H1 (cell line): ENCODE data around the gene SLC7A5. TPM values are rescaled to one million over a fixed set of nuclear protein-coding genes. Genes with fewer than 3 reads are reported as not detected.

Source experiments
- CTCF ChIA-PET: fragments of 300-600 bp; sonication (Branson Sonifier 250); formaldehyde crosslinking; loops from one replicate; lab custom pipeline; 2021; ENCODE audit not compliant: partially characterized antibody; lab: Charles Lee
- POLR2A ChIA-PET: fragments of 300-600 bp; sonication (Branson Sonifier 250); formaldehyde crosslinking; loops from one replicate; lab custom pipeline; 2021; ENCODE audit warnings: inconsistent platforms; ENCODE audit not compliant: partially characterized antibody; lab: Charles Lee
- DNase-seq, 2 experiments: peaks; one replicate each; pipeline versions ENCODE4 v3.0.0 to v3.0.0-alpha.2; 2010 to 2022; ENCODE audit warnings: low spot score in 2 of 2, low read depth in 1 of 2, mixed read lengths in 1 of 2
- FAIRE-seq: peaks from 2 replicates; lab custom pipeline; 2011; peaks lifted over from hg19 to GRCh38; lab: Jason Lieb, UNC
- H2AFZ ChIP-seq: 2 replicates; pipeline ENCODE4 v1.8.1; 2012; ENCODE audit warnings: low read length, inconsistent platforms
- H2AK5ac ChIP-seq: 2 replicates; pipeline ENCODE4 v1.6.1; 2013; ENCODE audit warnings: low read depth, low read length
- H2BK120ac ChIP-seq: replicated peaks from 2 replicates; pipeline ENCODE3; 2013; ENCODE audit warnings: low read depth, low read length, inconsistent platforms
- H2BK12ac ChIP-seq: 2 replicates; pipeline ENCODE4 v1.6.1; 2013; ENCODE audit warnings: low read depth, low read length
- H2BK15ac ChIP-seq: 2 replicates; pipeline ENCODE4 v1.6.1; 2013; ENCODE audit warnings: low read length
- H2BK20ac ChIP-seq: 2 replicates; pipeline ENCODE4 v1.6.1; 2013; ENCODE audit warnings: low read length
- H2BK5ac ChIP-seq: 2 replicates; pipeline ENCODE4 v1.6.1; 2013; ENCODE audit warnings: low read depth, low read length
- H3K14ac ChIP-seq: 2 replicates; pipeline ENCODE4 v1.6.1; 2013; ENCODE audit warnings: inconsistent platforms; ENCODE audit not compliant: insufficient read length
- H3K18ac ChIP-seq: 2 replicates; pipeline ENCODE4 v1.6.1; 2013; ENCODE audit warnings: low read length; ENCODE audit errors: extremely low read depth
- H3K23ac ChIP-seq: 2 replicates; pipeline ENCODE4 v1.6.1; 2013; ENCODE audit warnings: inconsistent platforms; ENCODE audit not compliant: insufficient read length
- H3K23me2 ChIP-seq: 2 replicates; pipeline ENCODE4 v1.6.1; 2013; ENCODE audit warnings: low read depth, low read length
- H3K27ac ChIP-seq: 2 replicates; pipeline ENCODE4 v1.6.1; 2011; ENCODE audit warnings: low read depth, low read length, inconsistent platforms
- H3K27me3 ChIP-seq, 4 experiments: replicated peaks in 1 of 4; 1 replicate in 1 of 4; 2 replicates in 3 of 4; pipeline versions ENCODE4 v1.6.1 to v1.8.1; 2011 to 2013; ENCODE audit warnings: low read length in 3 of 4, mild to moderate bottlenecking in 3 of 4, inconsistent platforms in 2 of 4, mixed read lengths in 2 of 4, moderate library complexity in 1 of 4; ENCODE audit not compliant: control insufficient read depth in 3 of 4, insufficient read depth in 3 of 4; ENCODE audit errors: extremely low read depth in 1 of 4
- H3K36me3 ChIP-seq, 4 experiments: 2 replicates each; pipeline versions ENCODE4 v1.6.1 to v1.8.1; 2011 to 2013; ENCODE audit warnings: mild to moderate bottlenecking in 4 of 4, low read length in 3 of 4, moderate library complexity in 2 of 4, control low read depth in 1 of 4, inconsistent platforms in 1 of 4; ENCODE audit not compliant: insufficient read depth in 4 of 4, control insufficient read depth in 2 of 4
- H3K4ac ChIP-seq: replicated peaks from 2 replicates; pipeline ENCODE3; 2013; ENCODE audit warnings: low read length, low read depth, mixed read lengths, inconsistent platforms; ENCODE audit not compliant: insufficient read length
- H3K4me1 ChIP-seq, 4 experiments: replicated peaks in 1 of 4; 1 replicate in 1 of 4; 2 replicates in 3 of 4; pipeline versions ENCODE4 v1.6.1 to v1.8.1; 2011 to 2013; ENCODE audit warnings: low read length in 3 of 4, inconsistent platforms in 2 of 4, mixed read lengths in 1 of 4; ENCODE audit not compliant: insufficient read depth in 4 of 4, control insufficient read depth in 3 of 4
- H3K4me2 ChIP-seq, 2 experiments: 2 replicates each; pipeline versions ENCODE4 v1.6.1 to v1.8.1; 2011 to 2013; ENCODE audit warnings: low read depth in 2 of 2, low read length in 2 of 2, control low read depth in 1 of 2, inconsistent platforms in 1 of 2, mild to moderate bottlenecking in 1 of 2; ENCODE audit not compliant: insufficient read depth in 1 of 2
- H3K4me3 ChIP-seq, 4 experiments: fragments of 200-600, 300-600 bp in 1 of 4; sonication (generic), shearing (Covaris generic), sonication (Bioruptor Twin) in 1 of 4; 2 replicates each; pipeline versions ENCODE4 v1.5.1 to v1.8.1; 2011 to 2016; ENCODE audit warnings: low read length in 4 of 4, low read depth in 3 of 4, control low read depth in 2 of 4, inconsistent platforms in 2 of 4, mild to moderate bottlenecking in 2 of 4, mixed read lengths in 1 of 4, moderate library complexity in 1 of 4; ENCODE audit not compliant: insufficient read depth in 2 of 4; ENCODE audit errors: extremely low read depth in 1 of 4
- H3K56ac ChIP-seq: replicated peaks from 2 replicates; pipeline ENCODE3; 2013; ENCODE audit warnings: low read depth, mild to moderate bottlenecking, mixed read lengths, low read length, inconsistent platforms; ENCODE audit not compliant: insufficient read length
- H3K79me1 ChIP-seq: 2 replicates; pipeline ENCODE4 v1.6.1; 2013; ENCODE audit warnings: low read depth, low read length, control low read depth
- H3K79me2 ChIP-seq, 2 experiments: 2 replicates each; pipeline versions ENCODE4 v1.6.1 to v1.8.1; 2012 to 2013; ENCODE audit warnings: low read length in 2 of 2, mild to moderate bottlenecking in 2 of 2, inconsistent platforms in 1 of 2; ENCODE audit not compliant: insufficient read depth in 2 of 2, control insufficient read depth in 1 of 2
- H3K9ac ChIP-seq, 4 experiments: replicated peaks in 1 of 4; 1 replicate in 1 of 4; 2 replicates in 3 of 4; pipeline versions ENCODE4 v1.6.1 to v1.8.1; 2011 to 2013; ENCODE audit warnings: low read depth in 3 of 4, low read length in 3 of 4, control low read depth in 2 of 4, mild to moderate bottlenecking in 2 of 4, moderate library complexity in 2 of 4, inconsistent platforms in 1 of 4; ENCODE audit errors: extremely low read depth in 1 of 4
- H3K9me3 ChIP-seq, 2 experiments: 2 replicates each; pipeline versions ENCODE4 v1.6.1 to v1.8.1; 2012 to 2013; ENCODE audit warnings: mild to moderate bottlenecking in 2 of 2, moderate library complexity in 2 of 2, control low read depth in 1 of 2, inconsistent platforms in 1 of 2, low read depth in 1 of 2, low read length in 1 of 2, mixed read lengths in 1 of 2; ENCODE audit not compliant: insufficient read depth in 2 of 2
- H4K20me1 ChIP-seq, 2 experiments: replicated peaks in 1 of 2; 2 replicates each; pipeline versions ENCODE3 to v1.8.1; 2011 to 2013; ENCODE audit warnings: inconsistent platforms in 2 of 2, low read length in 2 of 2, mild to moderate bottlenecking in 1 of 2; ENCODE audit not compliant: insufficient read depth in 2 of 2, control insufficient read depth in 1 of 2
- H4K5ac ChIP-seq: 2 replicates; pipeline ENCODE4 v1.6.1; 2013; ENCODE audit warnings: low read length, low read depth, mixed read lengths, inconsistent platforms; ENCODE audit not compliant: insufficient read length
- H4K8ac ChIP-seq: 2 replicates; pipeline ENCODE4 v1.8.0; 2013; ENCODE audit warnings: mild to moderate bottlenecking, moderate library complexity, low read length, inconsistent platforms; ENCODE audit not compliant: insufficient read depth; ENCODE audit errors: extremely low read depth
- H4K91ac ChIP-seq: replicated peaks from 2 replicates; pipeline ENCODE3; 2013; ENCODE audit warnings: low read length, mixed read lengths, inconsistent platforms; ENCODE audit not compliant: insufficient read length
- CBX8 ChIP-seq: fragments of 300-800, 300-1000 bp; sonication (generic); IDR thresholded peaks from 2 replicates; pipeline ENCODE4 v1.7.1; 2016; ENCODE audit warnings: low read depth, low read length, borderline replicate concordance
- E2F6 ChIP-seq: IDR thresholded peaks from 2 replicates; pipeline ENCODE4 v1.6.1; 2012; ENCODE audit warnings: inconsistent platforms
- NRF1 ChIP-seq: IDR thresholded peaks from 2 replicates; pipeline ENCODE4 v1.6.1; 2011; ENCODE audit warnings: mild to moderate bottlenecking, low read depth, low read length, improper control_type of control experiment
- POLR2A ChIP-seq, 2 experiments: IDR thresholded peaks; 1 replicate in 1 of 2; 2 replicates in 1 of 2; pipeline ENCODE4 v1.6.1; 2011; ENCODE audit warnings: low read depth in 2 of 2, low read length in 2 of 2, mild to moderate bottlenecking in 2 of 2; ENCODE audit errors: control extremely low read depth in 1 of 2
- WGBS, 2 experiments: shearing (Covaris generic) in 1 of 2; methylation state at CpG; one replicate each; pipeline versions ENCODE4 v1.1.6 to v1.1.7; 2013 to 2015; ENCODE audit warnings: low lambda C conversion rate in 2 of 2, mixed read lengths in 2 of 2, inconsistent platforms in 1 of 2, low coverage in 1 of 2, missing lambda C conversion rate in 1 of 2; ENCODE audit not compliant: insufficient replicate concordance in 2 of 2, insufficient coverage in 1 of 2, insufficient read length in 1 of 2; ENCODE audit errors: extremely low coverage in 1 of 2, missing lambda C conversion rate in 1 of 2; 5-methylcytosine and 5-hydroxymethylcytosine counted together
- polyA plus RNA-seq, 7 experiments: library from polyadenylated mRNA; depleted of rRNA in 3 of 7; stranded (reverse) in 5 of 7; unstranded in 2 of 7; fragments of >200 nt in 5 of 7; fragments of 200-250 nt in 2 of 7; gene quantifications; 1 replicate in 5 of 7; 2 replicates in 1 of 7; 4 replicates in 1 of 7; pipeline versions ENCODE4 v1.2.1 to v1.2.3, GENCODE V29; 2011 to 2013; ENCODE audit warnings: missing spikeins in 2 of 7, mixed read lengths in 2 of 7
- total RNA-seq: library from RNA; stranded (reverse); fragmentation: NEBNext Ultra II Directional; extraction: Animal tissue kit (Norgen Biotek cat#: 25700); gene quantifications from 2 replicates; pipeline ENCODE4 v1.2.1, GENCODE V29; 2021

The SLC7A5 gene
- total and polyA plus RNA-seq, 2 of the 8 experiments (the other 6 are each of a cell fraction or from before 2014, with no cell fraction given), result 68.2 to 341 TPM

- H3K27ac ChIP-seq, result no peak overlapping the region
- TF ChIP-seq E2F6 (0 out of 2 replicates have a peak, but pooled peaks have one; percentile 10), CBX8 (no peak), NRF1 (no peak), POLR2A (IDR thresholded peaks at IDR 0.05; ENCODE audit: control extremely low read depth in 1 of 2, low read depth in 2 of 2, low read length in 2 of 2) (no peak)
- DNase-seq (no peak), FAIRE-seq (no peak)
- no peak overlapping the region for H4K91ac ChIP-seq
- no peaks in the 10 kb centered on the region for H3K79me2 ChIP-seq
- no peak overlapping the region for H4K8ac ChIP-seq
- H3K4me1 ChIP-seq, result peaks cover 0 to 15% (median 8%) of the 10 kb centered on the region in 4 experiments; a peak in 4 of 7 replicates
- H3K14ac ChIP-seq, result no peak overlapping the region
- no peak overlapping the region for H3K4ac ChIP-seq
- H3K27me3 ChIP-seq, result no peaks in the 10 kb centered on the region; a peak in 1 of 7 replicates
- ChIA-PET POLR2A (interaction anchor here (2.1 kb wide), 1 partner anchor 12 kb away, joined by 6 read pairs; the partner anchor contains the start of gene SLC7A5), CTCF (interaction anchor here (1.0 to 1.7 kb wide), 4 partner anchors 9 to 32 kb away, joined by 3 to 6 read pairs (median 4); no protein-coding TSS in a partner anchor)
- H2BK120ac ChIP-seq, result no peak overlapping the region
- H2AK5ac ChIP-seq, result no peak overlapping the region
- H2AFZ ChIP-seq, result no peak overlapping the region
- no peak overlapping the region for H2BK20ac ChIP-seq
- no peaks in the 10 kb centered on the region for H3K79me1 ChIP-seq
- H4K5ac ChIP-seq, result no peak overlapping the region
- H3K9me3 ChIP-seq, result peaks cover 0 to 6% of the 10 kb centered on the region in 2 experiments; a peak in 2 of 4 replicates
- no peak overlapping the region for H3K4me2 ChIP-seq
- no peak overlapping the region for H3K56ac ChIP-seq
- H3K9ac ChIP-seq, result no peak overlapping the region
- no peak overlapping the region for H3K4me3 ChIP-seq
- H2BK12ac ChIP-seq, result 0 out of 2 replicates have a peak overlapping the region, but pooled peaks have one; percentile 17
- H3K18ac ChIP-seq, result no peak overlapping the region
- H3K36me3 ChIP-seq, result no peaks in the 10 kb centered on the region
- WGBS, 2 experiments, result 74% methylated on average over 19 of the region's 24 CpGs; no CpG with 5 or more reads in 1 of the 2 experiments
- H2BK5ac ChIP-seq, result 0 out of 2 replicates have a peak overlapping the region, but pooled peaks have one; percentile 75
- H3K23me2 ChIP-seq, result no peaks in the 10 kb centered on the region
- H2BK15ac ChIP-seq, result no peak overlapping the region
- no peaks in the 10 kb centered on the region for H4K20me1 ChIP-seq
- H3K23ac ChIP-seq, result no peak overlapping the region
Measured at GRCh38 chr16:87881324-87882200, 12.3 kb upstream of the SLC7A5 start.
